KG1 (cell line): ENCODE measurements around the gene SDC1.
"Not testable (repeated sequence)": the region's sequence is repeated elsewhere in the genome, so short reads cannot be mapped to it uniquely, and the experiment has no call there.

Source experiments
- DNase-seq: peaks from one replicate; lab custom pipeline; 2025; lab: John Stamatoyannopoulos, UW

Gene SDC1

GRCh38 chr2:20196657-20197161, 28.2 kb downstream of the SDC1 start:
- no peak for DNase-seq

GRCh38 chr2:20196053-20196656, 28.8 kb downstream of the SDC1 start:
- DNase-seq, result no peak

- no peak for DNase-seq
These were observed 29.4 kb downstream of the SDC1 start for GRCh38 chr2:20195431-20196033.

DNA sequence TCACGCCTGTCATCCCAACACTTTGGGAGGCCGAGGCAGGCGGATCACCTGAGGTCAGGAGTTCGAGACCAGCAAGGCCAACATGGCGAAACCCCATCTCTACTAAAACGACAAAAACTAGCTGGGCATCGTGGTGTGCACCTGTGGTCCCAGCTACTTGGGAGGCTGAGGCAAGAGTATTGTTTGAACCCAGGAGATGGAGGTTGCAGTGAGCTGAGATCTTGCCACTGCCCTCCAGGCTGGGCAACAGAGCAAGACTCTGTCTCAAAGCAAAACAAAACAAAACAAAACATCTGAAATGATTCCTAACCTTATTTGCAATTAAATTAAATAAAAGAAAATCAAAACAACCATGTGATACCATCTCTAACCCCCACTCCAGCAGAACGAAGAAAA, 29.9 kb downstream of the SDC1 start:
- not testable (repeated sequence) for DNase-seq

GRCh38 chr2:20194097-20195015, 30.6 kb downstream of the SDC1 start:
- DNase-seq, result no peak

DNA sequence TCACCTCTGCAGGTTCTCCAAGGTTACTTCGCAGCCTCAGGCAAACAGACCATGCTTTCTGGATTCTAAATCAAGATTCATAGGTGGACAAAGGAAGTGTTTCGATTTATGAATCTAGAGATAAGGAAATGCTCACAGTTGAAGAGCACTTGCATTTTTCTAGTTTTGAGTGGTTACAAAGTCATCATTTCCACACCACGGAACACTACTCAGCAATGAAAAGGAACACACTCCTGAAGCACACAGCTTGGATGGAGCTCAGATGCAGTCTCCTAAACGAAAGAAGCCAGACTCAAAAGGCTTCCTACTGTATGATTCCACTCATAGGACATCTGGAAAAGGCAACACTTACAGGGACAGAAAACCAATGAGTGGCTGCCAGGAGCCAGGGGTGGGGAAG, 31.7 kb downstream of the SDC1 start:
- no peak for DNase-seq

DNA sequence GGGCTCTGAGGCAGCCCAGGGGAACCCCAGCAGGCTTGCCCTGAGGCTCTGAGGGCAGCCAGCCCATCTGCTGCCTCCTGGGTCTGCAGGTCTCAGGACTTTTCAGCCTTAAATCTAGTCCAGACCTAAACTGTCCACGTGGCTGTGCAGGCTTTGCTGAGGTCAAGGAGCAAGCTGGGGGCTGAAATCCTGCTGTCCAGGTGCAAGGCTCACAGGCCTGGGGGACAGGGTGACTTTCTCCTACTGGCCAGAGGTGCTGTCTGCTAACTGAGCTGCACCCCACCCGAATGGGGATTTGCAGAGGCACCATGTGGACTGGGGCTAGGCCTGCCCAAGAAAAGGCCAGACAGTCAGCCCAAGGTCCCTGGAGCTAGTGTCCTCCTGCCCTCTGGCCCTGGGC, 32.1 kb downstream of the SDC1 start:
- DNase-seq, result no peak

DNA sequence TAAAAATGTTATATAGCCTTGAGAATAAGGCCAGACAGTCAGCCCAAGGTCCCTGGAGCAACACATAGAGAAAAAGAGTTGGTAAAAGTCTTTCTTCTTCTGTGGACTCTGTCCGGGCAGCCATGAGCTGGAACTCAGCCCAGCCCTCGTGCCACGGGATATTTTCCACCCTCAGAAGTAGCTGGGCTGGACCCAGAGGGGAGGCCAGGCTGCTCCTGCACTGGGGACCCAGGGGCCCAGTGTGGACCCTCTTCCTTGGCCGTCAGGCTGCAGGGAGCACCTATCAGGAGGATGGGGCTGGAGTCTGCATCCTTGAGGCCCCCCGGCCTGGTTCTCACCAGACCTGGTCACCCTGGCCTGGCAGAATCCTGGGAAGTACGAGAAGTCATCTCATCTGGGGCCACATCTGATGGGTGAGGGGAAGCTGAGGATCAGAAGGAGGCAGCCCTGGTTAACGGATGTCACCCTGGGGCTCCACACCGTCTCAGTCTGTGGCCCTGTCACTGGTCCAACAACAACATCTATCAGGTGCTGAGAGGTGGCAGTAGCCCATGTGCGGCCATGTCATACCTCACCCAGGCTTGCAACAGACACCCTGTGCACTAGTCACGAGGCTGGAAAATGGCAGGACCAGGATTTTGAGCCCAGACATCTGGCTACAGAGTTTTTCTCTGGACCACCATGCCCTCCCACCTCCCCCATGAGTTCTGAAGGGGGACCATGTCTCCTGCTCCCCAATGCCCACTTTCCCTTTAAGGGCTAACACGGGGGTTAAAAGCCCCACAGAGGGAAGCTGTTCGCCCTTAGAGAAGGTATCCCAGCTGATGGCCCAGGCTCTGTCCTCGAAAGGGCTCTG, 33.0 kb downstream of the SDC1 start:
- DNase-seq, result no peak

- no peak for DNase-seq
These were observed 33.8 kb downstream of the SDC1 start for GRCh38 chr2:20190876-20191713.

GRCh38 chr2:20190170-20190569, 34.8 kb downstream of the SDC1 start:
- no peak for DNase-seq

DNA sequence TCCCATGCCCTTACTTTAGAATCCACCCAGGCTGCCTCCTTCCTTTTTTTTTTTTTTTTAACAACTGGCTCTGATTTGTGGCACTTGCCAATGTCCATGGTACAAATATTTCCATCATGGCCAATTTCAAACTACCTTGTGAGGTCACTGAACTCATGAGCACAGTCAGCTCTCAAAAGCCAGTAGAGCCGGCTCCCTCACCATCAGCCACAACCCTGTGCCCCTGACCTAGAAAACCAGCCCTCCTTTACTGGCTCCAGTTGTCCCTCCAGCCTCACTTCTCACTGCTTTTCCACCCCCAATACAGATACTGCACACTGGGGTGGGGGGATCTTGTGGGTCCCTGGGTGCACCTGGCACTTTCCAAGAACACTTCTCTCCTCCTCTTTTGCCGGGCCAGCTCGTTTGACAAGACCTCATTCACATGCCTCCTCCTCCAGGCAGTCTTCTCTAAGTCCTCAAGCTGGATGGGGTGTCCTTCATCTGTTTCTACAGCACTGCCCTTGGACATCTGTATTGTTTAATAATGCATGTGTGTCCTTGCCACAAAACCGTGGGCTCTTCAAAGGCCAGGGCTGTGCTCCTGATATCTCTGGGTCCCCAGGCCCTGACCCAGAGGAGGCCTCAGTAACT, 35.5 kb downstream of the SDC1 start:
- no peak for DNase-seq

GRCh38 chr2:20188851-20189250, 36.1 kb downstream of the SDC1 start:
- DNase-seq, result no peak

DNA sequence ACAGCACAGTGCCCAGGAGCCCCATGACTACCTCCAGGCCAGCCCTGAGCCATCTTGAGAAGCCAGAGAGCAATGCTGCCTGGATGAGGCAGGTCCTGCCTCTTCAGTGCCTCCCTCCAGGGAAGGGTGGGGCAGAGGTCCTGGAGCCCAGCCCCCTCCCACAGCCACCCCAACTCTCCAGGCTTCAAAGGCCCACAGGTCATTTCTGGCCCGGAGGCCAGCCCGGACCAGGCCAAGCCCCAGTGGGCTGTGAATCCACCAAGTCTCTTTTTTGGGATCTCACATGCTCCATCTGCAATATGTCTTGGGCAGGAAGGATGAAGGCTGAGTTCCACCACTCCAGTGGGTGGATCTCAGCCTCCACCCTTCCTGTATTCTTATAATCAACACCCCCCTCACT, 36.7 kb downstream of the SDC1 start:
- DNase-seq, result no peak

DNA sequence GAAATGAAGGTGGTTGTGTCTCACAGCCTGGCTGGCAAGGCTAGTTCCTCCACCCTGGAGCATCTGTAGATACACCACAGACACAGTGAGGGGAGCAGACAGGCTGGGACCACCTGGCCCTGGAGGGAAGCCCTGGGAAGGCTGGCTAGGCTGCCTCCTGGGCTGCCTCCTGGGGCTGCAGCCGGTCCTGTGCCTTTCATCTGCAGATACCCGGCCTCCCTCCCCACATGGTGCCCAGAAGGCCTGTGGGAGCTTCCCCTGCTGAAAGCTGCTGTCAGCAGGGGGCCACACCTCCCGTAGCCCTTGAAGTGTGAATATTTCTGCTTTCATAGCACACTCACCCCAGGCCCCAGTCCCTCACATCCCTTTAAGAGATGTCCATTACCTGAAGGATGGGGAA, 37.6 kb downstream of the SDC1 start:
- DNase-seq, result no peak

DNA sequence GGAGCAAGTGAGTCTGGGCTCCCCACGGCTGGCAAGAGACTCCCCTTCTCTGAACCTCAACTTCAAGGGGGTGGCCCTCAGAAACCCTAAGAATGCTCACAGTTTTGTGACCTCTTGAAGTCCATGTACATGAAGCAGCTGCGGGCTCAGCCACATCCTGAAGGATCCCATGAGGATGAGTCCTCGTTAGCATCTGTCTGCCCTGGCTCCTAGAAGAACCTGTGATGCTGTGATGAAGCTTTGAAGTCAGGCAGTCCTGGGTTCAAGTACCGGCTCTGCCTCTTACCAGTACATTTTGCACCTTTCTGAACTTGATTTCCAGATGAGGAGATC, 38.1 kb downstream of the SDC1 start:
- DNase-seq, result no peak

GRCh38 chr2:20186078-20186854, 38.7 kb downstream of the SDC1 start:
- no peak for DNase-seq

DNA sequence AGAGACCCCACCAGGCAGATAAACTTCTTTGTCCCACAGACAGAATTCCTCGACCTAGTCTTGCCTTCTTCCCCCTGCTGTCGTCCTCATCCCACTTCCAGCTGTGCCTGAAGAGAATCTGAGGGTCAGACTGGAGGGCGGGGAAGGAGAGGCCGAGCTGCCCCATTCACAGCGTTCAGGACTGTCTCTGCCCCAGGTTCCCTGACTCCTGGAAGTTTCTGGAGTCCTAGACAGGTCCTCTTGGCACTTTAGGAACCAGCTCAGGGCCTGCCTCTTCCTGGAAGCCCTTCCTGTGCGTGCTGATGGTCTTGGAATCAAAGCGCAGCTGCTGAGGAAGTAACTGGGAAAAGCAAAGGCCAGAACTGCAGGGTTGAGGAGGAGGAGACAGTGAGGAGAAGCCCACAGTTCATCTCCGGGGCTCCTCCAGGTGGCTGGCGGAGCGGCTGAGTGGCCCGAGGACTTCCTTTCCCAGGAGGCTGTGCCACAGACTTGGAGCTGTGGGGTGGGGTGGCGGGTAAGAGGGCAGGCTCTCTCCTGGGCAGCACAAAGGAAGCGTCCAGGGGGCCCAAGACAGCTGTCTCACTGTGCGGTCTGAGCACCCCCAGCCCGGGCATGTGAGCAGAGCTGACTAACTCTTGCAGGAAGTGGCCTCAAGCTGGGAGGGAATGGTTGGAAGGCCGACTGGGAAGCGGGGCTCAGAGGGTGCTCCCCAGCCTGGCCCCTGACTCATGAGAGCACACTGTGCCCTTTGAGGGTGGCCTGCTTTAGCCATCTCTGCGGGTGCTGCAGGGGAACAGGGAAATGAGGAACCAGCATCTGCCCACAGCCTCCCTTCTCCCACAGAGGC, 39.5 kb downstream of the SDC1 start:
- DNase-seq, result no peak

DNA sequence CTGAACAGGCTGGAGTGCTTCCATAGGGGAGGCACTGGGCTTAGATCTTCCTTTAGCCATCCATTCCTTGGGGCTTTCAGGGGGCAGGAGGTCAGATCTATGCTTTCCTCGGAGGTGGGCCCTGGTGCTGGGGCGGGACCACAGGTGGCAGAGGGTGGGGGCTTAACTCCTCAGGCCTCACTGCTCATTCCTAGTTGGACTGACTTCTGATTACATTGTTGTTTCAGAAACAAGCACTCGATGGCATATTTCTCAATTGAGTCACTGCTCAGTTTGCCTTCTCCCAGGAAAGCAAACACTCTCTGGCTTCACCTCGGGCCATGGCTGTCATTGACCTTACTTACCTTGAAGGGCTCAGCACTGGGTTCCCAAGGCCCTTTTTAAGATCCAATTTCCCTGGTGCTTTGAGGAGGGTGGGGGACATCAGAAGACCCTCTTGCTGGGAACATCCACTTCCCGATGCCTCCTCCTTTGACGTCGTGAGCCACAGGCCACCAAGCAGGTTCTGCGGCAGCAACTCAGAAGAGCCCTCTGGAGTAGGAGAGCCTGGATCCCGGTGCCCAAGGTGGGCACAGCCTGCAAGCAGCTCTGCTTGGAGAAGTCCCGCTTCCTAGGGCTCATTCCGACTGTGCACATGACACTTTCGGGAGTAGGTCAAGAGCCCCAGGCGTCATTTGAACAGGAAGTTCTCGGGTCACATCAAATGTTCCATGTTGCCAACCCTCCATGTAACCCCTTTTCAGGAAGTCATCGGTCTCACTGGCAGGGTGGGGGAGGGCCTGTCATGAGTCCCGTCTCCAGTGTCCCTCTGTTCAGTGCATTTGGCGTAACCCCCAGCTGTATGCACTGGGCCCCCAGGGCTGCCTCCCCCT, 40.6 kb downstream of the SDC1 start:
- no peak for DNase-seq
